Measurements from ENCODE around the gene IL4I1. TPM values are rescaled to one million over a fixed set of nuclear protein-coding genes. Genes with fewer than 3 reads are reported as not detected.
A peak's percentile ranks its signal among the peaks of the same experiment; 100 is the strongest.

Gene IL4I1
- total RNA-seq, 1 experiment from 2014 or later = 1.5 TPM

DNA sequence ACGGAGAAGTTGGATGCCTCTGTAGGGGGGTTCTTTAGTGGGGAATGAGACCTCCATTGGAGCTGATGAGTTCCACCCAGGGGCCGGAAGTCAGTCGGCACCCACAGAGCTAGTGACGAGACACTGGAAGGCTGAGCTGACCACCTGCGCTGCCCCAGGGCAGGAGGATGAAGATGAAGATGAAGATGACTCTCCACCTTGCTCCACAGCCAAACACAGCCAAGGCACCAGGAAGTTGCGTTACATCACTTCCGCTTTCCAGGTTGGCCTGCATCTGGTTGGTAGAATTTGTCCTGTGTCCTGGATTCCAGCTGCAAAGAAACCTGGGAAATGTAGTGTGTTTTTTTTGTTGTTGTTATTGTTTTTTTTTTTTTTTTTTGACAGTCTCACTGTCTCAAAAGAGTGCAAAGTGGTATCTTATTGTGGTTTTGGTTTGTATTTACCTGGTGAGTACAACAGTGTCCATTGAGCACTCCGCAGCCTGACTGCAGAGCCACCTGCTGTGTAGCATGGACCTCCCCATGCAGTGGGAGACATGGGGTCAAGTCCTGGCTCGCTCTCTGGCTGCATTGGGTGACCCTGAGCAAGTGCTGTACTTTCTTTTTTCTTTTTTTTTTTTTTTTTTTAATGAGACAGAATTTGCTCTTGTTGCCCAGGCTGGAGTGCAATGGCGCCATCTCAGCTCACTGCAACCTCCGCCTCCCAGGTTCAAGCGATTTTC is 17.3 kb downstream of the IL4I1 start:
- Histone ChIP-seq H3K9me3 (ENCODE audit: control insufficient read depth, insufficient read depth, low read depth, low read length) (no peaks in the 10 kb centered on the region), H3K27ac (ENCODE audit: low read length) (peak overlapping the region; percentile 98; the same call in 1 of the 2 replicates), H3K4me3 (ENCODE audit: low read depth in 2 of 2, low read length in 2 of 2) (peak overlapping the region; percentile 89 to 92), H3K27me3 (ENCODE audit: control insufficient read depth, insufficient read depth, low read length) (no peaks in the 10 kb centered on the region), H3K36me3 (ENCODE audit: control insufficient read depth, insufficient read depth, low read length) (peaks cover 5% of the 10 kb centered on the region; the same call in 1 of the 2 replicates), H3K4me1 (ENCODE audit: control insufficient read depth, insufficient read depth, low read length) (peaks cover 16% of the 10 kb centered on the region)
- TF ChIP-seq TCF7L2 (IDR thresholded peaks at IDR 0.05; ENCODE audit: low read depth, low read length) (no peak), SIN3A (IDR thresholded peaks at IDR 0.05; ENCODE audit: borderline replicate concordance, insufficient read depth, low read depth, low read length) (no peak), POLR2AphosphoS5 (IDR thresholded peaks at IDR 0.05; ENCODE audit: low read depth, low read length) (no peak)
- TF ChIP-seq, protein P1, sequence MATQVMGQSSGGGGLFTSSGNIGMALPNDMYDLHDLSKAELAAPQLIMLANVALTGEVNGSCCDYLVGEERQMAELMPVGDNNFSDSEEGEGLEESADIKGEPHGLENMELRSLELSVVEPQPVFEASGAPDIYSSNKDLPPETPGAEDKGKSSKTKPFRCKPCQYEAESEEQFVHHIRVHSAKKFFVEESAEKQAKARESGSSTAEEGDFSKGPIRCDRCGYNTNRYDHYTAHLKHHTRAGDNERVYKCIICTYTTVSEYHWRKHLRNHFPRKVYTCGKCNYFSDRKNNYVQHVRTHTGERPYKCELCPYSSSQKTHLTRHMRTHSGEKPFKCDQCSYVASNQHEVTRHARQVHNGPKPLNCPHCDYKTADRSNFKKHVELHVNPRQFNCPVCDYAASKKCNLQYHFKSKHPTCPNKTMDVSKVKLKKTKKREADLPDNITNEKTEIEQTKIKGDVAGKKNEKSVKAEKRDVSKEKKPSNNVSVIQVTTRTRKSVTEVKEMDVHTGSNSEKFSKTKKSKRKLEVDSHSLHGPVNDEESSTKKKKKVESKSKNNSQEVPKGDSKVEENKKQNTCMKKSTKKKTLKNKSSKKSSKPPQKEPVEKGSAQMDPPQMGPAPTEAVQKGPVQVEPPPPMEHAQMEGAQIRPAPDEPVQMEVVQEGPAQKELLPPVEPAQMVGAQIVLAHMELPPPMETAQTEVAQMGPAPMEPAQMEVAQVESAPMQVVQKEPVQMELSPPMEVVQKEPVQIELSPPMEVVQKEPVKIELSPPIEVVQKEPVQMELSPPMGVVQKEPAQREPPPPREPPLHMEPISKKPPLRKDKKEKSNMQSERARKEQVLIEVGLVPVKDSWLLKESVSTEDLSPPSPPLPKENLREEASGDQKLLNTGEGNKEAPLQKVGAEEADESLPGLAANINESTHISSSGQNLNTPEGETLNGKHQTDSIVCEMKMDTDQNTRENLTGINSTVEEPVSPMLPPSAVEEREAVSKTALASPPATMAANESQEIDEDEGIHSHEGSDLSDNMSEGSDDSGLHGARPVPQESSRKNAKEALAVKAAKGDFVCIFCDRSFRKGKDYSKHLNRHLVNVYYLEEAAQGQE (IDR thresholded peaks at IDR 0.05; ENCODE audit: insufficient read depth in 1 of 2, low read depth in 2 of 2, low read length in 1 of 2) = no peak
- TF ChIP-seq, protein P2, sequence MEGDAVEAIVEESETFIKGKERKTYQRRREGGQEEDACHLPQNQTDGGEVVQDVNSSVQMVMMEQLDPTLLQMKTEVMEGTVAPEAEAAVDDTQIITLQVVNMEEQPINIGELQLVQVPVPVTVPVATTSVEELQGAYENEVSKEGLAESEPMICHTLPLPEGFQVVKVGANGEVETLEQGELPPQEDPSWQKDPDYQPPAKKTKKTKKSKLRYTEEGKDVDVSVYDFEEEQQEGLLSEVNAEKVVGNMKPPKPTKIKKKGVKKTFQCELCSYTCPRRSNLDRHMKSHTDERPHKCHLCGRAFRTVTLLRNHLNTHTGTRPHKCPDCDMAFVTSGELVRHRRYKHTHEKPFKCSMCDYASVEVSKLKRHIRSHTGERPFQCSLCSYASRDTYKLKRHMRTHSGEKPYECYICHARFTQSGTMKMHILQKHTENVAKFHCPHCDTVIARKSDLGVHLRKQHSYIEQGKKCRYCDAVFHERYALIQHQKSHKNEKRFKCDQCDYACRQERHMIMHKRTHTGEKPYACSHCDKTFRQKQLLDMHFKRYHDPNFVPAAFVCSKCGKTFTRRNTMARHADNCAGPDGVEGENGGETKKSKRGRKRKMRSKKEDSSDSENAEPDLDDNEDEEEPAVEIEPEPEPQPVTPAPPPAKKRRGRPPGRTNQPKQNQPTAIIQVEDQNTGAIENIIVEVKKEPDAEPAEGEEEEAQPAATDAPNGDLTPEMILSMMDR (IDR thresholded peaks at IDR 0.05) = no peak
- CTCF ChIA-PET = no interaction called here
- intact Hi-C loops (cut with micrococcal nuclease; ENCODE audit: unreplicated experiment) = no loop called here
- no peak for ATAC-seq
- in situ Hi-C loops (cut with HindIII; ENCODE audit: low pct_unique_long_range_greater_than_20kb, low sequenced_read_pairs) = no loop called here
- no peak for DNase-seq (ENCODE audit: low read depth, low spot score)
- TSS peak; percentile 79 for BruUV-seq (replicated peaks)
- POLR2A ChIA-PET = interaction anchor here (0.6 kb wide), 1 partner anchor 50 kb away, joined by 4 read pairs; no protein-coding TSS in a partner anchor

DNA sequence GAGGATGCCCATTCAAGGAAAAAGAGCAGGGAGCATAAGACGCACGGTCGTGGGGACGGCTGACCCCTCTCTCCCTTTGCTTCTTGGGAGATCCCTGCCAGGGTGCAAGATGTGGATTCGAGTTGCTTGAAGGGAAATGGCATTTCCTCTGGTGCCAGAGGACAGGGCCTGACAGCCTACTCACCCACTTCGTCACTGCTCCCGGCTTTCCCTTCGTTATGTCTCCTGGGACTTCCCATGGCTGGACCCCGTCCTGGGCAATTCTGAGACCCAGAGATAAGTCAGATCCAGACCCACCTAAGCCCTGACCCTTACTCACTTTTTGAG is 18.0 kb downstream of the IL4I1 start:
- BruUV-seq (replicated peaks) = no TSS peak

More for the DNA sequence above, 18.0 kb downstream of the IL4I1 start:
- in situ Hi-C loops (cut with HindIII; ENCODE audit: low pct_unique_long_range_greater_than_20kb, low sequenced_read_pairs) = no loop called here
- peak overlapping the region; percentile 98 for H3K27ac ChIP-seq (ENCODE audit: low read length)
- no peak for DNase-seq (ENCODE audit: low read depth, low spot score)
- no peaks in the 10 kb centered on the region for H3K9me3 ChIP-seq (ENCODE audit: control insufficient read depth, insufficient read depth, low read depth, low read length)
- TF ChIP-seq, protein P2 (IDR thresholded peaks at IDR 0.05) = no peak
- TF ChIP-seq SIN3A (IDR thresholded peaks at IDR 0.05; ENCODE audit: borderline replicate concordance, insufficient read depth, low read depth, low read length) (no peak), TCF7L2 (IDR thresholded peaks at IDR 0.05; ENCODE audit: low read depth, low read length) (no peak), POLR2AphosphoS5 (IDR thresholded peaks at IDR 0.05; ENCODE audit: low read depth, low read length) (no peak)
- TF ChIP-seq, protein P1 (IDR thresholded peaks at IDR 0.05; ENCODE audit: insufficient read depth in 1 of 2, low read depth in 2 of 2, low read length in 1 of 2) = no peak
- ChIA-PET CTCF (no interaction called here), POLR2A (no interaction called here)
- peaks cover 16% of the 10 kb centered on the region for H3K4me1 ChIP-seq (ENCODE audit: control insufficient read depth, insufficient read depth, low read length)
- H3K36me3 ChIP-seq (ENCODE audit: control insufficient read depth, insufficient read depth, low read length) = peaks cover 5% of the 10 kb centered on the region; the same call in 1 of the 2 replicates
- no peak for ATAC-seq
- intact Hi-C loops (cut with micrococcal nuclease; ENCODE audit: unreplicated experiment) = no loop called here
- no peaks in the 10 kb centered on the region for H3K27me3 ChIP-seq (ENCODE audit: control insufficient read depth, insufficient read depth, low read length)
- H3K4me3 ChIP-seq (ENCODE audit: low read depth in 2 of 2, low read length in 2 of 2) = peak overlapping the region; percentile 89 to 92

Measured in Panc1 (cell line).